ENCODE data around the gene SEPTIN1. TPM values are rescaled to one million over a fixed set of nuclear protein-coding genes. Genes with fewer than 3 reads are reported as not detected.

Gene SEPTIN1
- total and polyA plus RNA-seq, 2 of the 13 experiments (the other 11 are each of a cell fraction or from before 2014, with no cell fraction given), result 0.18 to 0.67 TPM

DNA sequence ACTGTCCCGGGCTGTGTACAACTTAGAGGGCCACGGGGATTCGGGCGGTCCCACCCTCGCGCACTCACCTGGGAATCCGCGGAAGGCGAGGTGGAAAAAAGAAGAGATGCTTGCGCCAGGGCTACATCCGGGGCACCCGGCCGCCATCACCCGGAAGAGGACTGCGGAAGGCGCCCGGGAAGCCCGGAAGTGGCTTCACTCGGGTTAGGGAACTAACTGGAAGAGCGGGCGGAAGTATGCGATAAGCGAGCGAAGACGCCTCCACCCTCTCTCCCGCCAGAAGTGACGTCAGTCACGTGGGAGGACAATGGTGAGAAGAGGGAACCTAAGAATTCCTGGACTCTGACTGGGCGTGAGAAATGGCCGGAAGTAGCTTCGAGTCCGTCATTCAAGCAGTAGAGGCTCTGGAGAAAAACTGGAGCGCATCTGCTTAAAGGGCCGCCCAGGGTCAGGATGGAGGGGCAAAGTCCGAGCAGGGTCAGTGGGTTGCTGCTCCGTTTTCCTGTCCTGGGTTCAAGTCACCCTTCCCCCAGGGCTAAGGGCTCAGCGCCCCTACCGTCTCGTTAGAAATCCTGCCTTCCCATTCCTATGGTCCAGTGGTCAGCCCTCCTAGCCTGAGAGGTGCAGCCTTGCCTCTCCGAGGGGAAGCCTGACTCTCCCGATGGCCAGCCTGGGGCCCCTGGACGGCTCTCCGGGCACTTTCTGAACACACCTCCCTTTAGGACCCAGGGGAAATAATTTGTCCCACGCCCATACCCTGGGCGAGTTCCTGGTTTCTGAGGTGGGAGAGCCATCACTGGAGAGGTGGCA is 27.0 kb downstream of the SEPTIN1 start, which contains the start of gene CD2BP2 (continued):
- TF ChIP-seq, protein P1, sequence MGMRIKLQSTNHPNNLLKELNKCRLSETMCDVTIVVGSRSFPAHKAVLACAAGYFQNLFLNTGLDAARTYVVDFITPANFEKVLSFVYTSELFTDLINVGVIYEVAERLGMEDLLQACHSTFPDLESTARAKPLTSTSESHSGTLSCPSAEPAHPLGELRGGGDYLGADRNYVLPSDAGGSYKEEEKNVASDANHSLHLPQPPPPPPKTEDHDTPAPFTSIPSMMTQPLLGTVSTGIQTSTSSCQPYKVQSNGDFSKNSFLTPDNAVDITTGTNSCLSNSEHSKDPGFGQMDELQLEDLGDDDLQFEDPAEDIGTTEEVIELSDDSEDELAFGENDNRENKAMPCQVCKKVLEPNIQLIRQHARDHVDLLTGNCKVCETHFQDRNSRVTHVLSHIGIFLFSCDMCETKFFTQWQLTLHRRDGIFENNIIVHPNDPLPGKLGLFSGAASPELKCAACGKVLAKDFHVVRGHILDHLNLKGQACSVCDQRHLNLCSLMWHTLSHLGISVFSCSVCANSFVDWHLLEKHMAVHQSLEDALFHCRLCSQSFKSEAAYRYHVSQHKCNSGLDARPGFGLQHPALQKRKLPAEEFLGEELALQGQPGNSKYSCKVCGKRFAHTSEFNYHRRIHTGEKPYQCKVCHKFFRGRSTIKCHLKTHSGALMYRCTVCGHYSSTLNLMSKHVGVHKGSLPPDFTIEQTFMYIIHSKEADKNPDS (CRISPR knock-in tag; IDR thresholded peaks at IDR 0.05), result peak; percentile 71; the same call in 1 of the 2 replicates
- TF ChIP-seq HNRNPL (IDR thresholded peaks at IDR 0.05; ENCODE audit: low read depth, low read length), result peak; percentile 77
- no peak for TF ChIP-seq ZNF30 (CRISPR knock-in tag; IDR thresholded peaks at IDR 0.05)
- peak; percentile 96 for TF ChIP-seq U2AF1 (optimal IDR thresholded peaks at IDR 0.05; ENCODE audit: low read depth, low read length)
- TF ChIP-seq MAFF (IDR thresholded peaks at IDR 0.05; ENCODE audit: low read depth, low read length), result 0 out of 2 replicates have a peak, but pooled peaks have one; percentile 1
- TF ChIP-seq PTBP1 (IDR thresholded peaks at IDR 0.05; ENCODE audit: low read depth, low read length, poor library complexity, severe bottlenecking), result no peak
- no peak for TF ChIP-seq FLYWCH1 (CRISPR knock-in tag; IDR thresholded peaks at IDR 0.05)
- peak; percentile 78 for TF ChIP-seq ZNF430 (CRISPR knock-in tag; IDR thresholded peaks at IDR 0.05)
- TF ChIP-seq ZNF446 (CRISPR knock-in tag; IDR thresholded peaks at IDR 0.05), result 0 out of 2 replicates have a peak, but pooled peaks have one; percentile 19
- no peak; the same call in 1 of the 2 replicates for TF ChIP-seq ZBTB38 (CRISPR knock-in tag; IDR thresholded peaks at IDR 0.05)
- no peak for TF ChIP-seq ZFP36 (IDR thresholded peaks at IDR 0.05; ENCODE audit: borderline replicate concordance, low read depth, low read length, partially characterized antibody)
- peak; percentile 36; the same call in 1 of the 2 replicates for TF ChIP-seq ZNF138 (CRISPR knock-in tag; IDR thresholded peaks at IDR 0.05; ENCODE audit: low read depth)
- peak; percentile 58 to 60; a peak in 2 of 4 replicates for TF ChIP-seq POLR2A (IDR thresholded peaks at IDR 0.05; ENCODE audit: insufficient read depth in 1 of 2, low read depth in 2 of 2, low read length in 2 of 2)
- TF ChIP-seq ZSCAN22 (CRISPR knock-in tag; IDR thresholded peaks at IDR 0.05), result peak; percentile 76; the same call in 1 of the 2 replicates
- no peak; the same call in 1 of the 2 replicates for TF ChIP-seq PAX8 (CRISPR knock-in tag; IDR thresholded peaks at IDR 0.05; ENCODE audit: borderline replicate concordance)
- TF ChIP-seq ZNF407 (CRISPR knock-in tag; IDR thresholded peaks at IDR 0.05; ENCODE audit: not compliant biosample characterization), result peak; percentile 29
- TF ChIP-seq, protein P2, sequence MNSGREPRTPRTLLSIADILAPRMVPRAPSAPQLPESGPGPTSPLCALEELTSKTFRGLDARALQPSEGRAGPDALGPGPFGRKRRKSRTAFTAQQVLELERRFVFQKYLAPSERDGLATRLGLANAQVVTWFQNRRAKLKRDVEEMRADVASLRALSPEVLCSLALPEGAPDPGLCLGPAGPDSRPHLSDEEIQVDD (CRISPR knock-in tag; IDR thresholded peaks at IDR 0.05; ENCODE audit: borderline replicate concordance), result peak; percentile 96
- peak; percentile 71; the same call in 1 of the 2 replicates for TF ChIP-seq ZNF552 (CRISPR knock-in tag; IDR thresholded peaks at IDR 0.05; ENCODE audit: borderline replicate concordance)
- TF ChIP-seq ZNF12 (CRISPR knock-in tag; IDR thresholded peaks at IDR 0.05), result no peak
